ENCODE data around the gene SLC16A10.

Gene SLC16A10

GRCh38 chr6:111199935-111200334 lies 112.6 kb downstream of the SLC16A10 start:
- no peak for TF ChIP-seq FOXP2 (optimal IDR thresholded peaks at IDR 0.05; ENCODE audit: borderline replicate concordance, extremely low read depth, extremely low read length, insufficient read depth)
- no peak for TF ChIP-seq REST (IDR thresholded peaks at IDR 0.05; ENCODE audit: insufficient read depth in 1 of 2, low read depth in 2 of 2, low read length in 2 of 2)
- no peak for TF ChIP-seq TAF1 (IDR thresholded peaks at IDR 0.05; ENCODE audit: borderline replicate concordance, insufficient read depth, low read length)
- no peak for TF ChIP-seq POLR2AphosphoS5 (IDR thresholded peaks at IDR 0.05; ENCODE audit: low read depth, low read length)
- no peak for TF ChIP-seq SIN3A (IDR thresholded peaks at IDR 0.05; ENCODE audit: borderline replicate concordance, insufficient read depth, low read length)

DNA sequence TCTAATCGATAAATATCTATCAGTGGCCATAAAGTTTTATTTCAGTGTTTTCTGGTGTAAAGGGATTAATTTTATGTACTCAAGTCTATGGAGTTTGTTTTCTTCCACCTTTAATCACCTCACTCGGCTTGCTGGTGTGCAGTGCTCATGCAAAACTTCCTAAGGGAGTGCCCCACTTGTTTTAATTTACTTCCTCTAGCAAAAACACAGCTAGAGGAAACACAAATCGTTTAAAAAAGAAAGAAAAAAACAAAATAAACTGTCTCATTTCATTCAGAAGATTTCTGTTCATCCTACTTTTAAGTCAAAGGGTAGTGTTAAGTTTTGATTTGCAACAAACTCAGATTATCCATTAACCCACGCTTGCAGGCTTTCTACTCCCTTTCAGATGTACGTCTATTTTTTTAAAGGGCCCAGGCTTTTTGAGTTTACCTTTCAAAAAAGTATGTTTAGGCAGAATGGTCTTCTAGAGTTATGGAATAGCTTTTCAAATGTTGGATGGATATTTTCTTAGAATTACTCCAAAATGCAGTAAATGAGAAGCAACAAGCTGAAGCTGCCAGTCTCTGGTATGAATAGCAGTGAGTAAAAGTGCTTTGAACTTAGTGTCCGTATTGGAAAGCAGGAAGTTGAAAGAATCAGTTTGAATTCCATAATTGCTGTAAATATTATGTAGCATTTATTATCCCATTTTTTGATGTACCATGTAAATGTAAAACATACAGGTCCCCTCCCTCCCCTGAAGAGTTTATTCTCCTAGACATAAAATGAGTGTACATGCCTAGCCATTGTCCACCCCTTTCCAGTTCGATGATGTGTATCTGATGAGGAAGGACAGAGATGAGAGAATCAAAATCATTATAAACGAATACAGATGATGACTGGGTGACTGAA lies 113.3 kb downstream of the SLC16A10 start:
- TF ChIP-seq TAF1 (IDR thresholded peaks at IDR 0.05; ENCODE audit: borderline replicate concordance, insufficient read depth, low read length), result no peak
- TF ChIP-seq FOXP2 (optimal IDR thresholded peaks at IDR 0.05; ENCODE audit: borderline replicate concordance, extremely low read depth, extremely low read length, insufficient read depth), result no peak
- no peak for TF ChIP-seq REST (IDR thresholded peaks at IDR 0.05; ENCODE audit: insufficient read depth in 1 of 2, low read depth in 2 of 2, low read length in 2 of 2)
- no peak for TF ChIP-seq POLR2AphosphoS5 (IDR thresholded peaks at IDR 0.05; ENCODE audit: low read depth, low read length)
- TF ChIP-seq SIN3A (IDR thresholded peaks at IDR 0.05; ENCODE audit: borderline replicate concordance, insufficient read depth, low read length), result no peak

GRCh38 chr6:111201244-111201554 lies 113.9 kb downstream of the SLC16A10 start:
- TF ChIP-seq REST (IDR thresholded peaks at IDR 0.05; ENCODE audit: insufficient read depth in 1 of 2, low read depth in 2 of 2, low read length in 2 of 2) (no peak), TAF1 (IDR thresholded peaks at IDR 0.05; ENCODE audit: borderline replicate concordance, insufficient read depth, low read length) (no peak), SIN3A (IDR thresholded peaks at IDR 0.05; ENCODE audit: borderline replicate concordance, insufficient read depth, low read length) (no peak), POLR2AphosphoS5 (IDR thresholded peaks at IDR 0.05; ENCODE audit: low read depth, low read length) (no peak), FOXP2 (optimal IDR thresholded peaks at IDR 0.05; ENCODE audit: borderline replicate concordance, extremely low read depth, extremely low read length, insufficient read depth) (no peak)

- TF ChIP-seq FOXP2 (optimal IDR thresholded peaks at IDR 0.05; ENCODE audit: borderline replicate concordance, extremely low read depth, extremely low read length, insufficient read depth) (no peak), TAF1 (IDR thresholded peaks at IDR 0.05; ENCODE audit: borderline replicate concordance, insufficient read depth, low read length) (no peak), SIN3A (IDR thresholded peaks at IDR 0.05; ENCODE audit: borderline replicate concordance, insufficient read depth, low read length) (no peak), POLR2AphosphoS5 (IDR thresholded peaks at IDR 0.05; ENCODE audit: low read depth, low read length) (no peak), REST (IDR thresholded peaks at IDR 0.05; ENCODE audit: insufficient read depth in 1 of 2, low read depth in 2 of 2, low read length in 2 of 2) (no peak)
Observed at GRCh38 chr6:111201764-111202163, 114.5 kb downstream of the SLC16A10 start.
